Mesenchymal stem cell (in vitro differentiated cells and primary cell): ENCODE results near the gene ST8SIA1.
"Not testable (repeated sequence)": the region's sequence is repeated elsewhere in the genome, so short reads cannot be mapped to it uniquely, and the experiment has no call there.

Source experiments
- DNase-seq: peaks from one replicate; pipeline ENCODE4 v3.0.0-alpha.2; 2013
- H2AFZ ChIP-seq: one replicate; pipeline ENCODE4 v1.6.1; 2013; ENCODE audit warnings: low read depth, mild to moderate bottlenecking, control low read depth, inconsistent platforms, low read length, moderate library complexity
- H2AK5ac ChIP-seq: 2 replicates; pipeline ENCODE4 v1.6.1; 2013; ENCODE audit warnings: low read length, moderate library complexity, mild to moderate bottlenecking, inconsistent platforms; ENCODE audit not compliant: severe bottlenecking
- H2BK120ac ChIP-seq: one replicate; pipeline ENCODE4 v1.6.1; 2013; ENCODE audit warnings: low read depth, mild to moderate bottlenecking, inconsistent platforms, low read length, moderate library complexity
- H2BK12ac ChIP-seq, 2 experiments: one replicate each; pipeline ENCODE4 v1.6.1; 2013; ENCODE audit warnings: inconsistent platforms in 2 of 2, low read length in 2 of 2, mild to moderate bottlenecking in 2 of 2, moderate library complexity in 2 of 2, control low read depth in 1 of 2
- H2BK15ac ChIP-seq: one replicate; pipeline ENCODE4 v1.6.1; 2013; ENCODE audit warnings: mild to moderate bottlenecking, low read depth, inconsistent platforms; ENCODE audit not compliant: poor library complexity, severe bottlenecking
- H2BK5ac ChIP-seq: 2 replicates; pipeline ENCODE4 v1.6.1; 2013; ENCODE audit warnings: low read depth, mild to moderate bottlenecking, low read length, control low read depth, inconsistent platforms; ENCODE audit not compliant: poor library complexity, severe bottlenecking
- H3K14ac ChIP-seq, 2 experiments: one replicate each; pipeline ENCODE4 v1.6.1; 2013; ENCODE audit warnings: inconsistent platforms in 2 of 2, low read length in 2 of 2, control low read depth in 1 of 2, mild to moderate bottlenecking in 1 of 2, moderate library complexity in 1 of 2
- H3K18ac ChIP-seq, 2 experiments: one replicate each; pipeline ENCODE4 v1.6.1; 2013; ENCODE audit warnings: inconsistent platforms in 2 of 2, low read length in 2 of 2, control low read depth in 1 of 2, low read depth in 1 of 2, mild to moderate bottlenecking in 1 of 2
- H3K23ac ChIP-seq, 2 experiments: one replicate each; pipeline ENCODE4 v1.6.1; 2013; ENCODE audit warnings: inconsistent platforms in 2 of 2, low read length in 2 of 2, mild to moderate bottlenecking in 2 of 2, moderate library complexity in 2 of 2, control low read depth in 1 of 2
- H3K27ac ChIP-seq: 2 replicates; pipeline ENCODE4 v1.5.1; 2013; ENCODE audit warnings: mild to moderate bottlenecking, moderate library complexity, low read length, control low read depth, inconsistent platforms; ENCODE audit not compliant: poor library complexity, severe bottlenecking
- H3K27me3 ChIP-seq, 2 experiments: 2 replicates each; pipeline versions ENCODE4 v1.6.1 to v1.7.0; 2013; ENCODE audit warnings: low read length in 2 of 2, mild to moderate bottlenecking in 2 of 2, moderate library complexity in 2 of 2, control low read depth in 1 of 2, inconsistent platforms in 1 of 2; ENCODE audit not compliant: control insufficient read depth in 1 of 2, insufficient read depth in 1 of 2
- H3K36me3 ChIP-seq, 2 experiments: 2 replicates each; pipeline versions ENCODE4 v1.6.1 to v1.7.0; 2013; ENCODE audit warnings: low read length in 2 of 2, control low read depth in 1 of 2, inconsistent platforms in 1 of 2, low read depth in 1 of 2, mild to moderate bottlenecking in 1 of 2; ENCODE audit not compliant: insufficient read depth in 2 of 2, control insufficient read depth in 1 of 2
- H3K4ac ChIP-seq, 2 experiments: one replicate each; pipeline ENCODE4 v1.6.1; 2013; ENCODE audit warnings: inconsistent platforms in 2 of 2, low read length in 2 of 2, mild to moderate bottlenecking in 2 of 2, moderate library complexity in 2 of 2, control low read depth in 1 of 2, low read depth in 1 of 2
- H3K4me1 ChIP-seq: 2 replicates; pipeline ENCODE4 v1.6.1; 2013; ENCODE audit warnings: low read depth, low read length, control low read depth; ENCODE audit not compliant: control insufficient read depth, insufficient read depth
- H3K4me2 ChIP-seq: 2 replicates; pipeline ENCODE4 v1.6.1; 2013; ENCODE audit warnings: low read length, mild to moderate bottlenecking, inconsistent platforms; ENCODE audit not compliant: poor library complexity, severe bottlenecking
- H3K4me3 ChIP-seq, 2 experiments: 2 replicates each; pipeline versions ENCODE4 v1.5.1 to v1.7.0; 2013; ENCODE audit warnings: low read length in 2 of 2, mild to moderate bottlenecking in 2 of 2, control low read depth in 1 of 2, low read depth in 1 of 2; ENCODE audit not compliant: insufficient read depth in 1 of 2
- H3K79me1 ChIP-seq: replicated peaks from 2 replicates; pipeline ENCODE4 v1.6.1; 2013; ENCODE audit warnings: mild to moderate bottlenecking, control low read depth, low read length, inconsistent platforms; ENCODE audit not compliant: poor library complexity, severe bottlenecking
- H3K9ac ChIP-seq: 2 replicates; pipeline ENCODE4 v1.7.0; 2013; ENCODE audit warnings: mild to moderate bottlenecking, low read length, moderate library complexity
- H3K9me3 ChIP-seq: 2 replicates; pipeline ENCODE4 v1.7.0; 2013; ENCODE audit warnings: mild to moderate bottlenecking, low read length; ENCODE audit not compliant: control insufficient read depth
- H4K8ac ChIP-seq: one replicate; pipeline ENCODE4 v1.6.1; 2013; ENCODE audit warnings: inconsistent platforms, mild to moderate bottlenecking, low read length, moderate library complexity
- H4K91ac ChIP-seq: one replicate; pipeline ENCODE4 v1.6.1; 2013; ENCODE audit warnings: mild to moderate bottlenecking, low read length, inconsistent platforms
- WGBS: methylation state at CpG from one replicate; pipeline ENCODE4 v1.1.7; 2013; ENCODE audit warnings: mixed read lengths; 5-methylcytosine and 5-hydroxymethylcytosine counted together

Gene ST8SIA1

DNA sequence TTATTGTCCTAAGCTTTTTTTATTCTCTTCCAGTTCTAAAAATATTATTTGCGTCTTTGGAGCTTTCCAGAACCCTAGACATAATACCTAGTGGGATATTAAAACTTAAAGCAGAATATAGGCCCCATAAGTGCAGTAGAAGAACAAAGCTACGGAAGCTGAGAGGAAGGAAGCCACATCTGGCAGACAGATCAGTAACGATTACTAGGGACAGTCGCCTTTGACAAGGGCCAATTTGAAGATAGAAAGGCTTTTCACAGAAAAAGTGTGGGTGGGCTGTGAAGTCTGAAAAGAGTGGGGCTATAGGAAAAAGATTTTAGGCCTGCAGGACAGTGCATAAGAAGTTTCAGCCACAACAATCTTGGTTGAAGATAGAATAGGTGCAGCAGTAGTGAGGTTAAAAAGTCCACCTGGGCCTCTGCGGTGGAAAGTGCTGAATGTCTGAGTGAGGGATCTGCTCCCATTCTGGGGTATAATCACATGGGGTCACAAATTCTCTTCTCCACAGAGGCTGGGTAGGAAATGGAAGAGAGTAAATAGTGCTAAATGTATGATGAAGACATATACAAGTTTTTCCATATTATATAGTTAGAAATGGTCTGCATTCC lies 174.0 kb downstream of the ST8SIA1 start:
- H2AFZ ChIP-seq = no peak overlapping the region
- no peak overlapping the region for H2BK15ac ChIP-seq
- H2AK5ac ChIP-seq = no peak overlapping the region
- no peak overlapping the region for H3K4me2 ChIP-seq
- H3K9ac ChIP-seq = no peak overlapping the region
- DNase-seq = no peak
- H3K36me3 ChIP-seq = no peaks in the 10 kb centered on the region
- no peaks in the 10 kb centered on the region for H3K4me1 ChIP-seq
- H3K27ac ChIP-seq = no peak overlapping the region
- no peak overlapping the region for H3K18ac ChIP-seq
- no peak overlapping the region for H4K91ac ChIP-seq
- H2BK120ac ChIP-seq = no peak overlapping the region
- H3K9me3 ChIP-seq = no peaks in the 10 kb centered on the region
- no peak overlapping the region for H3K4ac ChIP-seq
- WGBS = 31% methylated on average over 4 of the region's 5 CpGs
- no peak overlapping the region for H3K14ac ChIP-seq
- no peaks in the 10 kb centered on the region for H3K79me1 ChIP-seq
- peaks cover 0 to 3% of the 10 kb centered on the region in 2 experiments for H3K27me3 ChIP-seq
- H4K8ac ChIP-seq = no peak overlapping the region
- no peak overlapping the region for H2BK5ac ChIP-seq
- no peak overlapping the region for H3K23ac ChIP-seq
- H2BK12ac ChIP-seq = no peak overlapping the region
- H3K4me3 ChIP-seq = no peak overlapping the region

DNA sequence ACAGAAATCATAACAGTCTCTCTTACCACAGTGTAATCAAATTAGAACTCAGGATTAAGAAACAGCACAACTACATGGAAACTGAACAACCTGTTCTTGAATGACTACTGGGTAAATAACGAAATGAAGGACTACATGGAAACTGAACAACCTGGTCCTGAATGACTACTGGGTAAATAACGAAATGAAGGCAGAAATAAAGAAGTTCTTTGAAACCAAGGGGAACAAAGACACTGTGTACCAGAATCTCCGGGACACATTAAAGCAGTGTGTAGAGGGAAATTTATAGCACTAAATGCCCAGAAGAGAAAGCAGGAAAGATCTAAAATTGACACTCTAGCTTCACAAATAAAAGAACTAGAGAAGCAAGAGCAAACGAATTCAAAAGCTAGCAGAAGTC lies 185.2 kb downstream of the ST8SIA1 start:
- H3K4me2 ChIP-seq, DNase-seq, H3K23ac ChIP-seq, H3K79me1 ChIP-seq, H3K36me3 ChIP-seq, H3K4ac ChIP-seq, H2AK5ac ChIP-seq, H2BK120ac ChIP-seq, H3K9me3 ChIP-seq, H3K9ac ChIP-seq, H2BK5ac ChIP-seq, H2BK15ac ChIP-seq, H2BK12ac ChIP-seq, H4K91ac ChIP-seq, H3K14ac ChIP-seq, H3K4me1 ChIP-seq, H2AFZ ChIP-seq, H3K18ac ChIP-seq, H3K27me3 ChIP-seq, H3K27ac ChIP-seq, H4K8ac ChIP-seq, H3K4me3 ChIP-seq: not testable (repeated sequence)
- WGBS = 67% methylated on average over 4 of the region's 4 CpGs

DNA sequence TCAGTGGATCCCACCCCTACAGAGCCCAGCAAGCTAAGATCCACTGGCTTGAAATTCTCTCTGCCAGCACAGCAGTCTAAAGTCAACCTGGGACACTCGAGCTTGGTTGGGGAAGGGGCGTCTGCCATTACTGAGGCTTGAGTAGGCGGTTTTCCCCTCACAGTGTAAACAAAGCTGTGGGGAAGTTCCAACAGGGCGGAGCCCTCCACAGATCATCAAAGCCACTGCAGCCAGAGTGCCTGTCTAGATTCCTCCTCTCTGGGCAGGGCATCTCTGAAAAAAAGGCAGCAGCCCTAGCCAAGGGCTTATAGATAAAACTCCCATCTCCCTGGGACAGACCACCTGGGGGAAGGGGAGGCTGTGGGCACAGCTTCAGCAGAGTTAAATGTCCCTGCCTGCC lies 187.8 kb downstream of the ST8SIA1 start:
- H3K27ac ChIP-seq, H4K8ac ChIP-seq, H2BK5ac ChIP-seq, H3K14ac ChIP-seq, H3K4me1 ChIP-seq, H3K4ac ChIP-seq, H2AFZ ChIP-seq, H3K4me3 ChIP-seq, H2BK120ac ChIP-seq, H3K79me1 ChIP-seq, DNase-seq, H2AK5ac ChIP-seq, H3K18ac ChIP-seq, H3K4me2 ChIP-seq, H4K91ac ChIP-seq, H2BK15ac ChIP-seq, H2BK12ac ChIP-seq, H3K36me3 ChIP-seq, H3K23ac ChIP-seq, H3K9ac ChIP-seq, H3K9me3 ChIP-seq: not testable (repeated sequence)
- H3K27me3 ChIP-seq = peaks cover 0 to 11% of the 10 kb centered on the region in 2 experiments
- 82% methylated on average over 4 of the region's 4 CpGs for WGBS
